HG03159 (cell line): Measurements from ENCODE around the gene MARF1.
"Not testable (repeated sequence)": the region's sequence is repeated elsewhere in the genome, so short reads cannot be mapped to it uniquely, and the experiment has no call there.

Experiments
- ATAC-seq: cut with Tn5 transposase; IDR thresholded peaks from one replicate; pipeline ENCODE4 v1.9.1; 2021; ENCODE audit warnings: mild to moderate bottlenecking, moderate library complexity; ENCODE audit not compliant: unreplicated experiment

Gene MARF1

GRCh38 chr16:15654591-15654990, 11.6 kb upstream of the MARF1 start:
- ATAC-seq: no peak

GRCh38 chr16:15653227-15653626, 10.3 kb upstream of the MARF1 start:
- ATAC-seq: no peak

- no peak for ATAC-seq
Measured at GRCh38 chr16:15652293-15653001, 9.5 kb upstream of the MARF1 start.

DNA sequence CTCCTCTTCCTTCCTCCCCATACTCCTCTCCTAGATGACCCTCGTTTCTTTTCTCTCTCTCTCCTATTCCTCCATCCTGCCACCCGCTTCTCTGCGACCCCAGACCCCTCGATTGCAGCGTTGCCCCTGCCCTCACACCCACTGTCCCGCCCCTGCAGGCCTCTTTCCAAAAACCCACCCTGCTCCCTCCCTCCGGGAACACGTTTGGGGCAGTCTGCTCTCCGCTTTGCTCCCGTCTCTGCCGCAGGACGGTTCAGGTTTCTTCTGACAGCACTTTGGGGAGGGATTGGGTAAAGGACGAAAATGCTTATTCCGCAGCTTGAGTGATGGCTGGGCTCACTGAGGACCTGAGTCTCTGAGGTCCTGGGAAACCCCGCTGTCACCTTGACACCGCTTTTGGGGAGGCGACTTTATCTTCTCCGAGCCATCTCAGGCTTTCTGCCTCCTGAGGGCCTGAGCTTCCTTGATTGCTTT, 7.8 kb upstream of the MARF1 start:
- peak; percentile 40 for ATAC-seq

DNA sequence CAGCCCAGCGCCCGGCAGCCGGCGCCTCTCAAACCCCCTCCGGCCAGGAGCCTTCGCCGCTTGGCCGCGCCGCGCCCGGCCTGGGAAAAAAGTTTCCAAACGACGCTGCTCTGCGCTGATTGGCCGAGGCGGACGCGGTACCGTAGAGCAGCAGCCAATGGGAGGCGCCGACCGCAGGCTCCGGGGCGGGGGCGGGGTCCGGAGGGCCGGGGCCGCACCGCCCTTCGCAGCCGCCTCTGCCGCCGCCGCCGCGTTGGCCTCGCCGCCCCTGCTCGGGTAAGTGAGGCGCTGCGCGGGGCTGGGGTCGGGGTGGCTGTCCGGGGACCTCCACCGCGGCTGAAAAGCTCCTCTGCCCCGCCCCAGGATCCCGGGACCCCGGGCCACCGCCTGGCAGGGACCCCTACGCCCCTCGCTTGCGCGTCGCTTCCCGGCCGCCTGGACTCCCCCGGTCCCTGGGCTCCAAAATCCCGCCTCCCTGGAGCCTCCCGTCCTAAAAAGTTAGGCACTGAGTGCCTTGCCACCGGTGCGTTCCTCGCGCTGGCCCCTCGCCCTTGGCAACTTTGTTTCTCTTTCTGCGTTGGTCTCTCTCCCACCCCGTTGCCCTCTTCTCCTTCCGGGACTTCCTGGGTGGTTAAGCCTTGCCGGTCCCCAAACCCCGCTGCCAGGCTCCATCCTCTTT, 7.2 kb upstream of the MARF1 start, which contains the start of gene NDE1:
TSS of gene NDE1 (plus strand) at position 227 of the 679 bp plus-strand sequence. CDS start 14,534 bp downstream, outside the sequence.
- peak; percentile 83 for ATAC-seq

GRCh38 chr16:15649727-15650018, 6.7 kb upstream of the MARF1 start:
- no peak for ATAC-seq

DNA sequence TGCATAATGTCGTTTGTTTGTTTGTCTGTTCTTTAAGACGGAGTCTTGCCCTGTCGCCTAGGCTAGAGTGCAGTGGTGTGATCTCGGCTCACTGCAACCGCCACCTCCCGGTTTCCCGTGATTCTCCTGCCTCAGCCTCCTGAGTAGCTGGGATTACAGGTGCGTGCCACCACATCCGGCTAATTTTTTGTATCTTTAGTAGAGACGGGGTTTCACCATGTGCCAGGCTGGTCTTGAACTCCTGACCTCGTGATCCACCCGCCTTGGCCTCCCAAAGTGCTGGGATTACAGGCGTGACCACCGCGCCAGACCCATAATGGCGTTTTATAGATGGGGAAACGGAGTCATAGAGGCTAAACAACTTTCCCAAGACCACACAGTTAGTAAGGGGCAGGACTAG, 6.4 kb upstream of the MARF1 start:
- not testable (repeated sequence) for ATAC-seq

GRCh38 chr16:15648135-15648730, 5.3 kb upstream of the MARF1 start:
- ATAC-seq: no peak

DNA sequence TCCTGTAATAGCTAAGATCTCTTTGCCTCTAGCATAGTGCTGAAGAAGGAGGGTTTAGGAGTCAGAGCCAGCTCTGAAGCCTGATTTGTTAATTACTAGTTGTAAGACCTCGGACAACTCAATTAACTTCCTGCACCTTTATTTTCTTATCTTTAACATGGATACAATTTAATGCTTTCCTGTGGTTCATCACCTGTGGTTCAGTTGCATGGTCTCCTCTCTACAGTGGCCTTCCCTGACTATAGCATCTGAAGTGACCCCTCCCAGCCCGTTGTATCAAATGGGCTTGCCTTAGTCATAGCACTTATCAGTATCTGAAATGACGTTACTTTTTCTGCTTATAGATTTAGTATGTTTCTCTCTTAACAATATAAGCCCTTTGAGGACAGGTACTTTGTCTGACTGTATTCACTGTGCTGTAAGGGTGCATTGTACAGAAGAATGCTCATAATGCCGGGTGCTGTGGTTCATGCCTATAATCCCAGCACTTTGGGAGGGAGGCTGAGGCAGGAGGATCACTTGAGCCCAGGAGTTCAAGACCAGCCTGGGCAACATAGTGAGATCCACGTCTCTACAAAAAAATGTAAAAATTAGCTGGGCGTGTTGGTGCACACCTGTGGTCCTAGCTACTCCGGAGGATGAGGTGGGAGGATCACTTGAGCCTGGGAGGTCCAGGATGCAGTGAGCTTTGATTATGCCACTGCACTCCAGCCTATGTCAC, 4.5 kb upstream of the MARF1 start:
- no peak for ATAC-seq

DNA sequence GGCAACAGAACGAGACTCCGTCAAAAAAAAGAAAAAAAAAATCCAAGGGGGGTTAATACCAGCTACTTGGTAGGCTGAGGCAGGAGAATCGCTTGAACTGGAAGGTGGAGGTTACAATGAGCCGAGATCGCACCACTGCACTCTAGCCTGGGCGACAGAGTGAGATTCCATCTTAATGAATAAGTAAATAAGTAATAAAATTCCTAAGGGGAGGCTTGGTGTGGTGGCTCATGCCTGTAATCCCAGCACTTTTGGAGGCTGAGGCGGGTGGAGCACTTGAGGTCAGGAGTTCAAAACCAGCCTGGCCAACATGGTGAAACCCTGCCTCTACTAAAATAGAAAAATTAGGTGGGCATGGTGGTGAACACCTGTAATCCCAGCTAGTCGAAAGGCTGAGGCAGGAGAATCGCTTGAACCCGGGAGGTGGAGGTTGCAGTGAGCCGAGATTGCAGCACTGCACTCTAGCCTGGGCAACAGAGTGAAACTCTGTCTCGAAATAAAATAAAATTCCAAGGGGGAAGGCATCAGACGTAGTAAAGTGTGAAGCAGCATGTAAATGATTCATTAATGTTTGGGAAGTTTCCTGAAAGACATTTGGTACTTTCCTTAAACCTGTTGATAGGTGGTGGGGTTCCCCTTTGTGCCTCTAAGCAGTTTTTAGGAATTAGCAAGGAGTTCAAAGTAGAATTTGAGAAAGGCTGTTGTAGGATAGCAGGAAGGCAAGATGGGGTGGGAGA, 3.8 kb upstream of the MARF1 start:
- ATAC-seq: not testable (repeated sequence)

DNA sequence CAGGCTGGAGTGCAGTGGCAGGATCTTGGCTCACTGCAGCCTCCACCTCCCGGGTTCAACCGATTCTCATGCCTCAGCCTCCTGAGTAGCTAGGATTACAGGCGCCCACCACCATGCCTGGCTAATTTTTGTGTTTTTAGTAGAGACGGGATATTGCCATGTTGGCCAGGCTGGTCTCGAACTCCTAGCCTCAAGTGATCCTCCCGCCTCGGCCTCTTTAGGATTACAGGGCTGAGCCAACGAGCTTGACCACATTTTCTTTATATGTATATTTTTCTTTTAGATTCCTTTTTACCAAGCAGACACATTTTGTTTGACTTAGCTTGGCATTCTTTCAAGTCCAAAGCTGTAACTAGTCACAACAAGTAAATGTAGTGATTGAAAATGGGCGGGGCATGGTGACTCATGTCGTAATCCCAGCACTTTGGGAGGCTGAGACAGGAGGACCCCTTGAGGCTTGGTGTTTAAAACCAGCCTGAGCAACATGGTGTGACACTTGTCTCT, 2.1 kb upstream of the MARF1 start:
- not testable (repeated sequence) for ATAC-seq

DNA sequence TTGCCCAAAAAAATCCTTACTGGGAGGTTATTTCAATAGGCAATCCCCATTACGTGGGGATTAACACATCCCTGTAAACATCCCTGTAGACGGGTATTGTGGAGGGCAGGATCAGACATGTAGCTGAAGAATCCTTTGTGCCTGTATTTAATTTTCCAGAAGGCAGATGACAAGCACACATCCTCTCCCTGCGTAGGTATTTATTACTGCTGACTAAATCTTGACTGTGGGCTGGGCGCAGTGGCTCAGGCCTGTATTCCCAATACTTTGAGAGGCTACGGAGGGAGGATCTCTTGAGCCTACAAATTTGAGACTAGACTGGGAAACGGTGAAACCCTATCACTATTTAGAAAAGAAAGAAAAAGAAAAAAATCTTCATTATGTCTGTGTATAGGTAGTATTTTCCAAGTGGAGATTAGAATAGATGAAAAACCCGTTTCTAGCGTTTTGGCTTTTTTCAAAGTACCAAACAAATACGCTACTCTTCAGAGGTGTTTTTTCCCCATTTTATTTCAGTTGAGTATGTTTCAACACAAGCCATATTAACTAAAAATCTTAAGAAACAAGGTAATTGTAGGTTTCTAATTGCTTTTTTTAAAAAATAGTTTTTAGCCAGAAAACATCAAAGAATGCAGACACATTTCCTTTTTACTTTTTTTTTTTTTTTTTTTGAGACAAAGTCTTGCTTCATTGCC, 1.5 kb upstream of the MARF1 start:
- no peak for ATAC-seq

GRCh38 chr16:15643946-15644250, 944 bp upstream of the MARF1 start:
- ATAC-seq: no peak

GRCh38 chr16:15642557-15643047, 352 bp downstream of the MARF1 start:
- peak; percentile 65 for ATAC-seq

DNA sequence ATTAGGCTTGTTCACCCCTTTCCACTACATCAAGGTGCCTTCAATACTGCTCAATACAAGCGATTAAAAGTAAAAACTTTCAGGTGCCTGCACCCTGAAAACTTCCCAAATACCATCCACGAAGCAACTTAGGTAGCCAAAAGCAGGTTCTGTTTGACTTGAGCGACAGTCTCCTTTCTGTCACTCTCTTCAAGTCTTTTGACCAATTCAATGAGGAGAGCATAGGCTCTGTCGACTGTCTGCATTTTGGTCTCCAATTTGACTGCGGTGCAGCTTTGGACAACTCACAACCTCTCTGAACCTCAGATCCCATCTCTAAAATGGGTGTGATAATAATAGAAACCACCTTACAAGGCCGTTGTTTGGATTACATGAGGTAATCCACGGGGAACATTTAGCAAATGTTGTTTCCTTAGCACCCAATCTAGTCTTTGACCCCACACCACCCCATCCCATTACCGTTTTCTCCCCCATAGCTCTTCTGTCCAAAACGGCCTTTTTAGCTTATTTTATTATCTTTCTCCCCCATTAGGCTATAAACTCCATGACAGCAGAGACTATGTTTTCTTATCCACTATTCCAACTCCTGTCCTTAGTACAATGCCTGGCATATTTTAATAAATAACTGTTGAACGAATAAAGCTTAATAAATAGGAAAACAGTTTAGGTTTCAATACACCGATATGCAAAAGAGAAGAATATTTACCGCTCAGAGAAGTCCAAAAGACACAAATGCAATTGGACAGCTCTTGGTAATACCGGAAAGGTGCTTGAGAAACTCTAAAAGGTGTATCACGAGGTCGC, 999 bp downstream of the MARF1 start:
- no peak for ATAC-seq

GRCh38 chr16:15640966-15641365, 2.0 kb downstream of the MARF1 start:
- no peak for ATAC-seq

DNA sequence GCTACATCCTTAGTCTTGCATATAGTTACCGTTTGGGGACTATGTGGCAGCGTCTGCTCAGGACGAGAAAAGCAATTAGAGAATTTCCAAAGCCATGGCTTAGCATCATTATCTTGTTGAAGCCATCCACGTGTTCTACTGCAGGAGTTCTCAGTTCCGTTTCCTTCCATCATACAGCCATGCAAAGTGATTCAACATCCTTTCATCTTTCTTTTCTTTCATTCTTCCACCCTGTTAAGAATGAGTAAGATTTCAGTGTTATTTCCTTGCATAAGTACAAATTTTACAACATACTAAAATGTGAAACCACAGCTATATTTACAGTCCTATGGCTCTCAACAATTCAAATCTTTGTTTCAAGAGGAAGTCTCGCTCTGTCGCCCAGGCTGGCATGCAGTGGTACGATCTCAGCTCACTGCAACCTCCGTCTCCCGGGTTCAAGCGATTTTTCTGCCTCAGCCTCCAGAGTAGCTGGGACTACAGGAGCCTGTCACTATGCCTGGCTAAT, 3.8 kb downstream of the MARF1 start:
- ATAC-seq: no peak

DNA sequence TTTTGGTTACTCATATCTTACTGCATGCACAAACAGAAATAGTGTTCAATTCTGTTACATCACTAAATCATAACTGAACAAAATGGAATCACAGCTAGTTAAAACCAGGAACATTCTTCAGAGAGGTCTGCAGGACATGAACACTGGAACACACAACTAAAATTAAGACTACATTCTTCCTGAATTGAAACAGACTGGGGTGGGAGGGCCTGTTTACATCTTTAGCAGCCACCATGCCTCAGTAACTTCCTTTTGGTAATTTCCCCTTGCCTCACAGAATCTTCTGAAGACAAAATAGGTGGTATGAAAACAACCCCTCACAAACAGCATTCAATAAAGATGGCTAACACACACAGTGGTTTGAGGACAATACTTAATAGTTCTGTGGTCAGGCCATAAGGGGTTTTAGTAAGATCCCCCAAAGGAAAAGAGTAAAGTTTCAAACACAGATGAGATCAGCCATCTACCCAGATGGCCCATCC, 6.5 kb downstream of the MARF1 start:
- no peak for ATAC-seq

DNA sequence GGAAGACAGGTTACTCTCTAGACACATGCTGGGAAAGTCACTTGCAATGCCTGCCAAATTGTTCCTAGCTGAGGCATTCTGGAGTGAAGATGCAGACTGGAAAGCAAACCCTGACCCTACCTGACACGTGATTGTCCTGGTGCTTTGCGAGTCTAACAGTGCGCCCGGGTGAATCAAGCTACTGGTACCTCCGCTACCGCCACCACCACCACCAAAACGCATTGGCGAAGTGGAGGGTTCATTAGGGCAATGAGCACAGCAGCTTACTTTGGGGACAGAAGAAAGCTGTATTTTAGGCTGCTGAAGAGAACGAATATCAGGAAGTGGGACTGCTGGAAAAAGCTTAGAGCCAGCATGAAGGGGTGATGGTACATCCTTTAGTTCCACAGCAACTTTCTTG, 7.0 kb downstream of the MARF1 start:
- ATAC-seq: no peak
